IMR-90 (cell line): ENCODE measurements around the gene ANP32D. TPM values are rescaled to one million over a fixed set of nuclear protein-coding genes. Genes with fewer than 3 reads are reported as not detected.

Experiments
- ATAC-seq: fragments of 200-7000 bp; cut with Tn5 transposase; 2 replicates; pipeline ENCODE4 v1.9.1; 2020; ENCODE audit warnings: low read depth, mild to moderate bottlenecking, moderate library complexity
- BruUV-seq: library from RNA; stranded (reverse); fragments of 400-500 nt; replicated peaks from 2 replicates; lab custom pipeline; 2021; lab: Mats Ljungman, UMichigan
- CTCF ChIA-PET: fragments of 300-600 bp; formaldehyde crosslinking; extraction: SDS; loops from one replicate; lab custom pipeline; 2021; ENCODE audit warnings: antibody characterized with exemption; lab: Yijun Ruan, JAX
- POLR2A ChIA-PET: fragments of 300-600 bp; sonication (Branson Sonifier 250); formaldehyde crosslinking; loops from one replicate; lab custom pipeline; 2022; ENCODE audit warnings: antibody characterized with exemption; ENCODE audit not compliant: unreplicated experiment; lab: Charles Lee
- DNase-seq: peaks from one replicate; pipeline ENCODE4 v3.0.0; 2013
- H2AFZ ChIP-seq: replicated peaks from 2 replicates; pipeline ENCODE3; 2013; ENCODE audit warnings: low read length, mild to moderate bottlenecking; ENCODE audit not compliant: poor library complexity
- H2AK5ac ChIP-seq: 2 replicates; pipeline ENCODE4 v1.6.1; 2013; ENCODE audit warnings: low read depth, low read length, inconsistent platforms
- H2AK9ac ChIP-seq: replicated peaks from 2 replicates; pipeline ENCODE3; 2013; ENCODE audit warnings: mild to moderate bottlenecking, low read depth, low read length, moderate library complexity; ENCODE audit not compliant: poor library complexity
- H2BK120ac ChIP-seq: 2 replicates; pipeline ENCODE4 v1.6.1; 2013; ENCODE audit warnings: low read depth, low read length, inconsistent platforms
- H2BK15ac ChIP-seq: 3 replicates; pipeline ENCODE4 v1.6.1; 2013; ENCODE audit warnings: low read depth, low read length, inconsistent platforms
- H2BK20ac ChIP-seq: 2 replicates; pipeline ENCODE4 v1.6.1; 2013; ENCODE audit warnings: low read depth, mild to moderate bottlenecking, inconsistent platforms, low read length, moderate library complexity
- H2BK5ac ChIP-seq: 2 replicates; pipeline ENCODE4 v1.6.1; 2013; ENCODE audit warnings: mild to moderate bottlenecking, low read depth, low read length, inconsistent platforms; ENCODE audit not compliant: poor library complexity, severe bottlenecking
- H3K14ac ChIP-seq: replicated peaks from 2 replicates; pipeline ENCODE4 v1.6.1; 2013; ENCODE audit warnings: low read depth, low read length, inconsistent platforms
- H3K18ac ChIP-seq: 2 replicates; pipeline ENCODE4 v1.6.1; 2013; ENCODE audit warnings: low read depth, low read length, control low read depth
- H3K23ac ChIP-seq: 2 replicates; pipeline ENCODE4 v1.6.1; 2013; ENCODE audit warnings: low read depth, low read length, inconsistent platforms
- H3K27ac ChIP-seq: 2 replicates; pipeline ENCODE4 v1.5.1; 2013; ENCODE audit warnings: mild to moderate bottlenecking, control low read depth, low read length; ENCODE audit not compliant: insufficient read depth
- H3K27me3 ChIP-seq: 2 replicates; pipeline ENCODE4 v1.6.1; 2013; ENCODE audit warnings: low read length; ENCODE audit not compliant: control insufficient read depth, insufficient read depth
- H3K36me3 ChIP-seq: 2 replicates; pipeline ENCODE4 v1.6.1; 2013; ENCODE audit warnings: low read length, mixed read lengths; ENCODE audit not compliant: control insufficient read depth, insufficient read depth
- H3K4ac ChIP-seq: 2 replicates; pipeline ENCODE4 v1.6.1; 2013; ENCODE audit warnings: low read depth, low read length, inconsistent platforms
- H3K4me1 ChIP-seq: 2 replicates; pipeline ENCODE4 v1.6.1; 2013; ENCODE audit warnings: low read length, mixed read lengths; ENCODE audit not compliant: control insufficient read depth, insufficient read depth
- H3K4me2 ChIP-seq: 2 replicates; pipeline ENCODE4 v1.6.1; 2013; ENCODE audit warnings: low read depth, mild to moderate bottlenecking, control low read depth, low read length, moderate library complexity
- H3K4me3 ChIP-seq: 2 replicates; pipeline ENCODE4 v1.5.1; 2013; ENCODE audit warnings: low read depth, mild to moderate bottlenecking, control low read depth, low read length, moderate library complexity; ENCODE audit not compliant: insufficient read depth
- H3K56ac ChIP-seq: 2 replicates; pipeline ENCODE4 v1.6.1; 2013; ENCODE audit warnings: low read length, inconsistent platforms; ENCODE audit not compliant: insufficient read depth; ENCODE audit errors: extremely low read depth
- H3K79me1 ChIP-seq, 2 experiments: 2 replicates each; pipeline ENCODE4 v1.6.1; 2013; ENCODE audit warnings: low read length in 2 of 2, inconsistent platforms in 1 of 2, low read depth in 1 of 2
- H3K9ac ChIP-seq: 2 replicates; pipeline ENCODE4 v1.6.1; 2013; ENCODE audit warnings: low read depth, low read length, control low read depth
- H3K9me1 ChIP-seq: 2 replicates; pipeline ENCODE4 v1.6.1; 2013; ENCODE audit warnings: low read length, inconsistent platforms; ENCODE audit not compliant: insufficient read depth
- H3K9me3 ChIP-seq: 2 replicates; pipeline ENCODE4 v1.6.1; 2013; ENCODE audit warnings: low read length; ENCODE audit not compliant: control insufficient read depth, insufficient read depth
- H4K20me1 ChIP-seq: 2 replicates; pipeline ENCODE4 v1.6.1; 2013; ENCODE audit warnings: low read length, inconsistent platforms; ENCODE audit not compliant: insufficient read depth
- H4K5ac ChIP-seq: 2 replicates; pipeline ENCODE4 v1.6.1; 2013; ENCODE audit warnings: mild to moderate bottlenecking, low read depth, low read length, control low read depth
- H4K8ac ChIP-seq, 2 experiments: 2 replicates each; pipeline ENCODE4 v1.6.1; 2013; ENCODE audit warnings: low read depth in 2 of 2, low read length in 2 of 2, control low read depth in 1 of 2, inconsistent platforms in 1 of 2
- H4K91ac ChIP-seq: 2 replicates; pipeline ENCODE4 v1.6.1; 2013; ENCODE audit warnings: low read depth, low read length, inconsistent platforms; ENCODE audit not compliant: insufficient read depth
- BHLHE40 ChIP-seq: fragments of 150-350 bp; IDR thresholded peaks from 2 replicates; pipeline ENCODE4 v1.6.1; 2016; ENCODE audit warnings: mild to moderate bottlenecking, low read depth, low read length
- CEBPB ChIP-seq: IDR thresholded peaks from 2 replicates; pipeline ENCODE4 v1.6.1; 2012; ENCODE audit warnings: low read depth, low read length, improper control_type of control experiment
- FOS ChIP-seq: fragments of 150-350 bp; IDR thresholded peaks from 2 replicates; pipeline ENCODE4 v1.6.1; 2016; ENCODE audit warnings: low read depth, low read length
- MAFK ChIP-seq: IDR thresholded peaks from 2 replicates; pipeline ENCODE4 v1.6.1; 2012; ENCODE audit warnings: low read depth, low read length, improper control_type of control experiment
- MXI1 ChIP-seq: IDR thresholded peaks from 2 replicates; pipeline ENCODE4 v1.6.1; 2012; ENCODE audit warnings: low read depth, mild to moderate bottlenecking, low read length, moderate library complexity, borderline replicate concordance
- NFE2L2 ChIP-seq: fragments of 150-350 bp; IDR thresholded peaks from 2 replicates; pipeline ENCODE4 v1.6.1; 2016; ENCODE audit warnings: low read depth, mild to moderate bottlenecking, low read length
- RAD21 ChIP-seq: IDR thresholded peaks from 2 replicates; pipeline ENCODE4 v1.6.1; 2012; ENCODE audit warnings: low read length, improper control_type of control experiment
- RCOR1 ChIP-seq: IDR thresholded peaks from 2 replicates; pipeline ENCODE4 v1.6.1; 2012; ENCODE audit warnings: mild to moderate bottlenecking, low read length, improper control_type of control experiment; ENCODE audit not compliant: insufficient replicate concordance
- RFX5 ChIP-seq: IDR thresholded peaks from 2 replicates; pipeline ENCODE4 v1.8.0; 2012; ENCODE audit warnings: low read depth, mild to moderate bottlenecking, low read length, moderate library complexity
- SMC3 ChIP-seq: fragments of 150-350 bp; IDR thresholded peaks from 2 replicates; pipeline ENCODE4 v1.6.1; 2016; ENCODE audit warnings: low read depth, mild to moderate bottlenecking, antibody characterized with exemption, low read length, moderate library complexity
- USF2 ChIP-seq: fragments of 150-350 bp; IDR thresholded peaks from 2 replicates; pipeline ENCODE4 v1.6.1; 2017; ENCODE audit warnings: mild to moderate bottlenecking, antibody characterized with exemption, low read length, low read depth
- WGBS, 2 experiments: methylation state at CpG; one replicate each; pipeline versions ENCODE4 v1.1.5 to v1.1.7; 2013; ENCODE audit warnings: missing lambda C conversion rate in 2 of 2; ENCODE audit not compliant: insufficient read length in 1 of 2; ENCODE audit errors: extremely low coverage in 2 of 2; 5-methylcytosine and 5-hydroxymethylcytosine counted together
- dilution Hi-C: fragments of 300-500 bp; cut with HindIII; formaldehyde crosslinking; loops from one replicate; pipeline ENCODE4 v1.14.3; 2018; ENCODE audit warnings: low sequenced_read_pairs; ENCODE audit not compliant: unreplicated experiment
- in situ Hi-C: fragments of 300-500 bp; cut with MboI; formaldehyde crosslinking; loops from 3 replicates; pipeline ENCODE4 v1.14.3; 2019; ENCODE audit warnings: low sequenced_read_pairs, inconsistent platforms, mixed read lengths
- intact Hi-C: fragments of 100-400 bp; cut with micrococcal nuclease; formaldehyde crosslinking; loops from 2 replicates; pipeline ENCODE4 v1.10.0; 2022
- polyA plus RNA-seq, 3 experiments: library from polyadenylated mRNA; depleted of rRNA; stranded (reverse); fragments of >200 nt; gene quantifications; 2 replicates each; pipeline ENCODE4 v1.2.3, GENCODE V29; 2012; ENCODE audit warnings: low replicate concordance in 1 of 3
- total RNA-seq: library from RNA; depleted of rRNA; stranded (reverse); fragments of >200 nt; gene quantifications from 2 replicates; pipeline ENCODE4 v1.2.3, GENCODE V29; 2012

ANP32D gene
- total and polyA plus RNA-seq, 2 of the 4 experiments (the other 2 are of a cell fraction) = not detected

- 60% methylated on average over 1 of the region's 1 CpG; no CpG with 5 or more reads in 1 of the 2 experiments for WGBS, 2 experiments
- Histone ChIP-seq H2BK120ac (no peak overlapping the region), H2BK15ac (no peak overlapping the region), H3K18ac (no peak overlapping the region), H3K4ac (no peak overlapping the region), H3K4me2 (no peak overlapping the region), H3K4me1 (no peaks in the 10 kb centered on the region), H3K9me3 (no peaks in the 10 kb centered on the region), H3K36me3 (no peaks in the 10 kb centered on the region), H3K9me1 (no peaks in the 10 kb centered on the region), H4K20me1 (no peaks in the 10 kb centered on the region), H3K23ac (no peak overlapping the region), H4K91ac (no peak overlapping the region), H2BK5ac (no peak overlapping the region), H3K4me3 (no peak overlapping the region), H3K27me3 (no peaks in the 10 kb centered on the region; the same call in 1 of the 2 replicates), H3K9ac (no peak overlapping the region), H3K14ac (no peak overlapping the region), H2AK5ac (no peak overlapping the region), H3K27ac (no peak overlapping the region), H2AFZ (no peak overlapping the region), H4K5ac (no peak overlapping the region), H2BK20ac (no peak overlapping the region), H2AK9ac (no peak overlapping the region), H4K8ac (no peak overlapping the region), H3K79me1 (no peaks in the 10 kb centered on the region), H3K56ac (no peak overlapping the region)
- POLR2A ChIA-PET = no interaction called here
- no peak for TF ChIP-seq RFX5
- no peak for TF ChIP-seq RCOR1
- TF ChIP-seq CEBPB = no peak
- no peak for TF ChIP-seq FOS
- TF ChIP-seq RAD21 = no peak
- TF ChIP-seq USF2 = no peak
- TF ChIP-seq NFE2L2 = no peak
- no peak for TF ChIP-seq SMC3
- no peak for TF ChIP-seq MAFK
- TF ChIP-seq MXI1 = no peak
- TF ChIP-seq BHLHE40 = no peak
- in situ Hi-C loops = no loop called here
- dilution Hi-C loops = no loop called here
- no peak for DNase-seq
- CTCF ChIA-PET = no interaction called here
- no TSS peak for BruUV-seq
- intact Hi-C loops = no loop called here
- no peak for ATAC-seq
These were observed 24.6 kb upstream of the ANP32D start for GRCh38 chr12:48447755-48448154.
